KG1 (cell line): ENCODE results near the gene PTF1A.
"Not testable (repeated sequence)": the region's sequence is repeated elsewhere in the genome, so short reads cannot be mapped to it uniquely, and the experiment has no call there.

Experiments
- DNase-seq: peaks from one replicate; lab custom pipeline; 2025; lab: John Stamatoyannopoulos, UW

The PTF1A gene

GRCh38 chr10:23203369-23204325, 11.5 kb downstream of the PTF1A start:
- no peak for DNase-seq

GRCh38 chr10:23204773-23205172, 12.7 kb downstream of the PTF1A start:
- no peak for DNase-seq

- no peak for DNase-seq
Measured at GRCh38 chr10:23205972-23206642, 14.0 kb downstream of the PTF1A start.

GRCh38 chr10:23217471-23217870, 25.4 kb downstream of the PTF1A start:
- no peak for DNase-seq

DNA sequence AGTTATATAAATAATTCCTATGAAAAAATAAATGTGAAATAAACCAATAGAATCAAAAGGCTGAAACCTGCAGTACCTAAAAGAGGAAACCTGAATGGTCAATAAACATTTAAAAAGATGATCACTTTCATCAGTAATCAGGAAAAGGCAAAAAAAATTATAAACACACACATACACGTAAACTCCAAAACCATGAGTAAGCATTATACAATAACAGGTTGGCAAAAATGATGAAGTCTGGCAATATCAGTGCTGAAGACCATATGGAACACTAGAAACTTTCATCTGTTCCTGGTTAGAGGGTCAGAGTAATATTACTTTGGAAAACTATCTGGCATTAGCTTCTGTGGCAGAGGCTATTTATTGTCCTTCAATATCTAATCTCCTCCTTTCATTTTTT, 38.5 kb downstream of the PTF1A start:
- no peak for DNase-seq

GRCh38 chr10:23238015-23238414, 45.9 kb downstream of the PTF1A start:
- DNase-seq = no peak

- not testable (repeated sequence) for DNase-seq
Measured at GRCh38 chr10:23241779-23242178, 49.7 kb downstream of the PTF1A start.
